ENCODE measurements around the gene CACNA2D4.

The CACNA2D4 gene

GRCh38 chr12:1869145-1869544, 49.3 kb downstream of the CACNA2D4 start:
- no peak for DNase-seq

- no peak for DNase-seq
These were observed 53.1 kb downstream of the CACNA2D4 start for GRCh38 chr12:1865284-1865866.

- no peak for DNase-seq
These were observed 53.6 kb downstream of the CACNA2D4 start for GRCh38 chr12:1864867-1865266.

- DNase-seq, result no peak
These were observed 54.0 kb downstream of the CACNA2D4 start for GRCh38 chr12:1864456-1864855.

- no peak for DNase-seq
These were observed 54.6 kb downstream of the CACNA2D4 start for GRCh38 chr12:1863823-1864222.

GRCh38 chr12:1862973-1863372, 55.5 kb downstream of the CACNA2D4 start:
- no peak for DNase-seq

GRCh38 chr12:1859643-1860042, 58.8 kb downstream of the CACNA2D4 start:
- no peak for DNase-seq

- no peak for DNase-seq
These were observed 60.0 kb downstream of the CACNA2D4 start for GRCh38 chr12:1858456-1858855.

GRCh38 chr12:1857821-1858220, 60.6 kb downstream of the CACNA2D4 start:
- no peak for DNase-seq

- no peak for DNase-seq
These were observed 61.4 kb downstream of the CACNA2D4 start for GRCh38 chr12:1857086-1857485.

- DNase-seq, result no peak
These were observed 63.2 kb downstream of the CACNA2D4 start for GRCh38 chr12:1855241-1855640.

GRCh38 chr12:1853716-1854115, 64.7 kb downstream of the CACNA2D4 start:
- no peak for DNase-seq

- DNase-seq, result no peak
These were observed 66.4 kb downstream of the CACNA2D4 start for GRCh38 chr12:1852076-1852475.

GRCh38 chr12:1851151-1851701, 67.2 kb downstream of the CACNA2D4 start:
- DNase-seq, result no peak

GRCh38 chr12:1848745-1849144, 69.7 kb downstream of the CACNA2D4 start:
- no peak for DNase-seq

- DNase-seq, result no peak
These were observed 70.3 kb downstream of the CACNA2D4 start for GRCh38 chr12:1848146-1848545.

GRCh38 chr12:1847411-1847810, 71.0 kb downstream of the CACNA2D4 start:
- no peak for DNase-seq

- no peak for DNase-seq
These were observed 71.7 kb downstream of the CACNA2D4 start for GRCh38 chr12:1846421-1847405.

GRCh38 chr12:1845886-1846285, 72.6 kb downstream of the CACNA2D4 start:
- no peak for DNase-seq

- DNase-seq, result no peak
These were observed 73.0 kb downstream of the CACNA2D4 start for GRCh38 chr12:1845427-1845826.

GRCh38 chr12:1844661-1845409, 73.6 kb downstream of the CACNA2D4 start:
- DNase-seq, result no peak

GRCh38 chr12:1844223-1844622, 74.2 kb downstream of the CACNA2D4 start:
- no peak for DNase-seq

GRCh38 chr12:1843641-1844005, 74.8 kb downstream of the CACNA2D4 start:
- no peak for DNase-seq

Data from hematopoietic multipotent progenitor cell treated with erythropoietin and hydrocortisone succinate and interleukin-3 and kit ligand, for 6 days (in vitro differentiated cells).